H9 (cell line): ENCODE measurements around the gene PPP1R16B. TPM values are rescaled to one million over a fixed set of nuclear protein-coding genes. Genes with fewer than 3 reads are reported as not detected.

Experiments
- DNase-seq: peaks from one replicate; pipeline ENCODE4 v3.0.0-alpha.2; 2017
- H2AFZ ChIP-seq: one replicate; pipeline ENCODE4 v1.6.1; 2013; ENCODE audit warnings: mild to moderate bottlenecking, low read length, control low read depth, moderate library complexity
- H2AK5ac ChIP-seq: 2 replicates; pipeline ENCODE4 v1.6.1; 2013; ENCODE audit warnings: low read length, control low read depth, mixed read lengths; ENCODE audit not compliant: insufficient read length
- H2BK120ac ChIP-seq: one replicate; pipeline ENCODE4 v1.6.1; 2013; ENCODE audit warnings: low read depth, mild to moderate bottlenecking, low read length, control low read depth, inconsistent platforms; ENCODE audit not compliant: poor library complexity, severe bottlenecking
- H2BK12ac ChIP-seq: 2 replicates; pipeline ENCODE4 v1.6.1; 2013; ENCODE audit warnings: low read length, control low read depth, mixed read lengths, low read depth; ENCODE audit not compliant: insufficient read length
- H2BK15ac ChIP-seq: 2 replicates; pipeline ENCODE4 v1.6.1; 2013; ENCODE audit warnings: low read depth, low read length, control low read depth
- H2BK20ac ChIP-seq: one replicate; pipeline ENCODE4 v1.6.1; 2013; ENCODE audit warnings: low read depth, mild to moderate bottlenecking, low read length, control low read depth, inconsistent platforms; ENCODE audit not compliant: poor library complexity, severe bottlenecking
- H2BK5ac ChIP-seq: 2 replicates; pipeline ENCODE4 v1.6.1; 2013; ENCODE audit warnings: low read length, control low read depth, mixed read lengths; ENCODE audit not compliant: insufficient read length
- H3K14ac ChIP-seq: 2 replicates; pipeline ENCODE4 v1.6.1; 2013; ENCODE audit warnings: low read length, control low read depth; ENCODE audit not compliant: insufficient read depth
- H3K18ac ChIP-seq: 2 replicates; pipeline ENCODE4 v1.6.1; 2013; ENCODE audit warnings: low read depth, mild to moderate bottlenecking, mixed read lengths, low read length, control low read depth; ENCODE audit not compliant: insufficient read length
- H3K23ac ChIP-seq: 2 replicates; pipeline ENCODE4 v1.6.1; 2013; ENCODE audit warnings: low read length, control low read depth, mixed read lengths, low read depth; ENCODE audit not compliant: insufficient read length
- H3K23me2 ChIP-seq: 2 replicates; pipeline ENCODE4 v1.6.1; 2013; ENCODE audit warnings: low read depth, mild to moderate bottlenecking, mixed read lengths, low read length, control low read depth; ENCODE audit not compliant: insufficient read length, poor library complexity, severe bottlenecking
- H3K27ac ChIP-seq: 2 replicates; pipeline ENCODE4 v1.5.1; 2013; ENCODE audit warnings: low read length, control low read depth, mixed read lengths, low read depth; ENCODE audit not compliant: insufficient read length
- H3K27me3 ChIP-seq: 2 replicates; pipeline ENCODE4 v1.6.1; 2013; ENCODE audit warnings: low read length, control low read depth, inconsistent platforms; ENCODE audit not compliant: insufficient read depth
- H3K4ac ChIP-seq: 2 replicates; pipeline ENCODE4 v1.6.1; 2013; ENCODE audit warnings: low read depth, mild to moderate bottlenecking, control low read depth, inconsistent platforms, low read length, moderate library complexity
- H3K4me1 ChIP-seq: 2 replicates; pipeline ENCODE4 v1.6.1; 2013; ENCODE audit warnings: low read length, control low read depth, inconsistent platforms; ENCODE audit not compliant: insufficient read depth
- H3K4me2 ChIP-seq: 2 replicates; pipeline ENCODE4 v1.6.1; 2013; ENCODE audit warnings: low read length, control low read depth, mixed read lengths; ENCODE audit not compliant: insufficient read length, insufficient read depth
- H3K56ac ChIP-seq: 2 replicates; pipeline ENCODE4 v1.6.1; 2013; ENCODE audit warnings: low read depth, mild to moderate bottlenecking, mixed read lengths, low read length, control low read depth; ENCODE audit not compliant: insufficient read length
- H3K79me1 ChIP-seq: 2 replicates; pipeline ENCODE4 v1.6.1; 2013; ENCODE audit warnings: low read depth, mild to moderate bottlenecking, moderate library complexity, low read length, control low read depth, inconsistent platforms; ENCODE audit not compliant: insufficient read depth, poor library complexity, severe bottlenecking
- H3K79me2 ChIP-seq: 2 replicates; pipeline ENCODE4 v1.6.1; 2013; ENCODE audit warnings: low read length, control low read depth, inconsistent platforms; ENCODE audit not compliant: insufficient read depth
- H3K9ac ChIP-seq: 2 replicates; pipeline ENCODE4 v1.6.1; 2013; ENCODE audit warnings: low read length, control low read depth, mixed read lengths; ENCODE audit not compliant: insufficient read length; ENCODE audit errors: extremely low read depth
- H3K9me3 ChIP-seq: one replicate; pipeline ENCODE4 v1.6.1; 2013; ENCODE audit warnings: low read depth, low read length, inconsistent platforms; ENCODE audit not compliant: control insufficient read depth
- H3T11ph ChIP-seq: one replicate; pipeline ENCODE4 v1.6.1; 2013; ENCODE audit warnings: mild to moderate bottlenecking, low read length, control low read depth, inconsistent platforms
- H4K20me1 ChIP-seq: one replicate; pipeline ENCODE4 v1.6.1; 2013; ENCODE audit not compliant: control insufficient read depth, insufficient read length, insufficient read depth
- H4K5ac ChIP-seq: 2 replicates; pipeline ENCODE4 v1.6.1; 2013; ENCODE audit warnings: low read depth, mild to moderate bottlenecking, mixed read lengths, low read length, control low read depth; ENCODE audit not compliant: insufficient read length
- H4K8ac ChIP-seq: replicated peaks from 2 replicates; pipeline ENCODE4 v1.6.1; 2013; ENCODE audit warnings: low read length, control low read depth, mixed read lengths, low read depth; ENCODE audit not compliant: insufficient read length
- H4K91ac ChIP-seq: 2 replicates; pipeline ENCODE4 v1.6.1; 2013; ENCODE audit warnings: low read depth, mild to moderate bottlenecking, moderate library complexity, mixed read lengths, low read length, control low read depth; ENCODE audit not compliant: insufficient read length
- H3K27ac Mint-ChIP-seq, 3 experiments: 2 replicates in 2 of 3; 3 replicates in 1 of 3; pipeline ENCODE4 v1.8.0; 2020 to 2021; ENCODE audit warnings: mixed read lengths in 3 of 3, mild to moderate bottlenecking in 1 of 3, moderate library complexity in 1 of 3
- H3K27me3 Mint-ChIP-seq: 2 replicates; pipeline ENCODE4 v1.8.0; 2021; ENCODE audit warnings: low read depth, mild to moderate bottlenecking, moderate library complexity, mixed read lengths
- H3K36me3 Mint-ChIP-seq, 3 experiments: 2 replicates in 2 of 3; 3 replicates in 1 of 3; pipeline ENCODE4 v1.8.0; 2020 to 2021; ENCODE audit warnings: low read depth in 3 of 3, mixed read lengths in 3 of 3; ENCODE audit not compliant: insufficient read depth in 1 of 3
- H3K4me1 Mint-ChIP-seq, 2 experiments: 2 replicates each; pipeline ENCODE4 v1.8.0; 2020; ENCODE audit warnings: mixed read lengths in 2 of 2
- H3K4me3 Mint-ChIP-seq, 2 experiments: 2 replicates in 1 of 2; 3 replicates in 1 of 2; pipeline ENCODE4 v1.8.0; 2020 to 2021; ENCODE audit warnings: mild to moderate bottlenecking in 2 of 2, mixed read lengths in 2 of 2, moderate library complexity in 1 of 2
- H3K9me3 Mint-ChIP-seq, 2 experiments: 2 replicates in 1 of 2; 3 replicates in 1 of 2; pipeline ENCODE4 v1.8.0; 2020; ENCODE audit warnings: mild to moderate bottlenecking in 2 of 2, mixed read lengths in 2 of 2, moderate library complexity in 1 of 2
- WGBS: extraction: QIAGEN DNeasy Blood & Tissue Kit; methylation state at CpG from one replicate; pipeline ENCODE4 v1.1.7; 2013; ENCODE audit warnings: missing lambda C conversion rate, low lambda C conversion rate, mixed read lengths; ENCODE audit not compliant: insufficient read length; ENCODE audit errors: extremely low coverage; 5-methylcytosine and 5-hydroxymethylcytosine counted together
- total RNA-seq: library from RNA; stranded (reverse); gene quantifications from 2 replicates; pipeline ENCODE4 v1.2.1, GENCODE V29; 2021
- TF ChIP-seq, protein P1 (sequence below): fragments of 200-600 bp; sonication (generic); conservative IDR thresholded peaks from 3 replicates; pipeline ENCODE4 v1.8.0; 2021; ENCODE audit warnings: antibody characterized with exemption, mild to moderate bottlenecking

Gene PPP1R16B
- total RNA-seq, 1 experiment from 2014 or later, result 8.2 TPM

DNA sequence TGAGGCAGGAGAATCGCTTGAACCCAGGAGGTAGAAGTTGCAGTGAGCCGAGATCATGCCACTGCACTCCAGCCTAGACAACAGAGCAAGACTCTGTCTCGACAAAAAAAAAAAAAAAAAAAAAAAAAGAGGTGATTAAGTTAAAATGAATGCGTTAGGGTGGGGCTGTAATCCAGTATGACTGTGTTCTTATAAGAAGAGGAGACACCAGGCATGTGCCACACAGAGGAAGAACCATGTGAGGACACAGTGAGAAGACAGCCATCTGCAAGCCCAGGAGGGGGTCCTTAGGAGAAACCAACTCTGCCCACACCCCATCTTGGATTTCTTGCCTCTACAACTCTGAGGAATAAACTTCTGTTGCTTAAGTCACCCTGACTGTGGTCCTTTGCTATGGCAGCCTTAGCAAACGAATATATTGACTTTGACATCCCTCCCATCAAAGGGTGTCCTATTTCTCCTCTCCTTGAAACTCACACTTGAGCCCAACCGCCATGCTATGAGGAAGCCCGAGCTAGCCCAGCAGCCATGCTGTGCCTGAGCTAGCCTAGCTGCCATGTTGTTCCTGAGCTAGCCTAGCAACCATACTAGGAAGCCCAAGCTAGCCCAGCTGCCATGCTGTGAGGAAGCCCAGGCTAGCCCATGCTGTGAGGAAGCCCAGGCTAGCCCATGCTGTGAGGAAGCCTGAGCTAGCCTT, 15.8 kb upstream of the PPP1R16B start:
- Histone ChIP-seq H3K9ac (no peak overlapping the region), H3K9me3 (no peaks in the 10 kb centered on the region), H3K23me2 (no peaks in the 10 kb centered on the region), H2AK5ac (no peak overlapping the region), H2BK5ac (no peak overlapping the region), H4K91ac (no peak overlapping the region), H3K23ac (no peak overlapping the region), H2BK120ac (no peak overlapping the region), H3K4me2 (no peak overlapping the region), H4K8ac (no peak overlapping the region), H2BK12ac (no peak overlapping the region), H3T11ph (no peak overlapping the region), H2AFZ (no peak overlapping the region), H2BK15ac (no peak overlapping the region), H3K79me2 (no peaks in the 10 kb centered on the region), H3K14ac (no peak overlapping the region), H3K56ac (no peak overlapping the region), H4K5ac (no peak overlapping the region), H3K4ac (no peak overlapping the region), H2BK20ac (no peak overlapping the region), H3K27me3 (no peaks in the 10 kb centered on the region), H3K27ac (no peak overlapping the region), H3K18ac (no peak overlapping the region), H3K4me1 (no peaks in the 10 kb centered on the region), H3K79me1 (no peaks in the 10 kb centered on the region), H4K20me1 (no peaks in the 10 kb centered on the region)
- Mint-ChIP-seq H3K9me3 (no peaks in the 10 kb centered on the region), H3K4me1 (no peaks in the 10 kb centered on the region), H3K27ac (no peak overlapping the region), H3K27me3 (no peaks in the 10 kb centered on the region), H3K4me3 (no peak overlapping the region), H3K36me3 (no peaks in the 10 kb centered on the region)
- WGBS, result no CpG with 5 or more reads among the region's 7 CpGs
- TF ChIP-seq, protein P1, sequence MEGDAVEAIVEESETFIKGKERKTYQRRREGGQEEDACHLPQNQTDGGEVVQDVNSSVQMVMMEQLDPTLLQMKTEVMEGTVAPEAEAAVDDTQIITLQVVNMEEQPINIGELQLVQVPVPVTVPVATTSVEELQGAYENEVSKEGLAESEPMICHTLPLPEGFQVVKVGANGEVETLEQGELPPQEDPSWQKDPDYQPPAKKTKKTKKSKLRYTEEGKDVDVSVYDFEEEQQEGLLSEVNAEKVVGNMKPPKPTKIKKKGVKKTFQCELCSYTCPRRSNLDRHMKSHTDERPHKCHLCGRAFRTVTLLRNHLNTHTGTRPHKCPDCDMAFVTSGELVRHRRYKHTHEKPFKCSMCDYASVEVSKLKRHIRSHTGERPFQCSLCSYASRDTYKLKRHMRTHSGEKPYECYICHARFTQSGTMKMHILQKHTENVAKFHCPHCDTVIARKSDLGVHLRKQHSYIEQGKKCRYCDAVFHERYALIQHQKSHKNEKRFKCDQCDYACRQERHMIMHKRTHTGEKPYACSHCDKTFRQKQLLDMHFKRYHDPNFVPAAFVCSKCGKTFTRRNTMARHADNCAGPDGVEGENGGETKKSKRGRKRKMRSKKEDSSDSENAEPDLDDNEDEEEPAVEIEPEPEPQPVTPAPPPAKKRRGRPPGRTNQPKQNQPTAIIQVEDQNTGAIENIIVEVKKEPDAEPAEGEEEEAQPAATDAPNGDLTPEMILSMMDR, result no peak
- DNase-seq, result no peak
